Esophagus muscularis mucosa (tissue), 3 donors: ENCODE measurements around the gene ZNF200.

Experiments
- CTCF ChIP-seq, 3 experiments: fragments of 200-600 bp in 2 of 3; fragments of 450-650 bp in 1 of 3; sonication (generic) in 2 of 3; IDR thresholded peaks; one replicate each; pipeline ENCODE4 v1.5.1; 2017 to 2019; ENCODE audit warnings: antibody characterized with exemption in 3 of 3, mild to moderate bottlenecking in 2 of 3, moderate library complexity in 1 of 3
- POLR2A ChIP-seq: fragments of 450-650 bp; IDR thresholded peaks from one replicate; pipeline ENCODE4 v1.6.1; 2017; ENCODE audit warnings: antibody characterized with exemption, moderate library complexity, mild to moderate bottlenecking, low read depth

DNA sequence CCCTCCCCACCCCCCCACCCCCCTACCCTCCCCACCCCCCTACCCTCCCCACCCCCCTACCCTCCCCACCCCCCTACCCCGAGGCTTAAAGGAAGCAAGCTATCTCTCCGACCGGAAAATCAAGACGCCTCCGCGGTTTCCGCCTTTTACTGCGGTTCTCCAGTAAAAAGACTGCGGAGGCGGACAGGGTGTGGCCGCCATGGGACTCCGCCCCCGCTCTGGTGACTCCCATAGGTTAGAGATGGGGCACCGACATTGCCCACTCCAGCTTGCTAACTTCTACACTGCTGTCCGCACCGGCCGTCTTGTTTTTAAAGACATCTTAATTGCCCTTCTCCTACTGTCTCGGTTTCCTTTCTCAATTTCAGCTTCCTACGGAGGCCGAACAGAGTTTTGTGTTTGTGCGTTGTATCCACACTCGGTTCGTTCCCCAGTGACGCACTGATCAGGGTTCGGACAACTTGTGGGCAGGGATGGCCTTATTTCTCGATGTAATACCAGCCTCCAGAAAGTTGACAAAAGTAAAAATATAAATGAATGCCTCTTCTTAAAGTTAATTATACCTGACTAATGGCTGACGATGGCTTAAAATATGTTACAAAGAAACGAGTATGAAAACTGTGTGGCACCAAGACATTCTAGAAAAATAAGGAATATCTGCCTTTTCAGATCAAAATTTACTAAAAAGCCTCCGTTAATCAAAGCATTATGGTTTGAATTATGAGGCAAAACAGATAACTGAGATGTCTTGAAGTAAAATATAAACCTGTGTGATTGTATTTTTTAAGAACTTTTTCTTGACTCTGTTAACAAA, 1.1 kb upstream of the ZNF200 start:
- TF ChIP-seq CTCF (IDR thresholded peaks at IDR 0.05) (no peak), POLR2A (no peak)
